GM12872 (cell line): ENCODE results near the gene PRPF39.

ENCODE experiments used
- CTCF ChIP-seq: IDR thresholded peaks from 3 replicates; pipeline ENCODE4 v1.5.1; 2011; ENCODE audit warnings: low read depth, mild to moderate bottlenecking, low read length, moderate library complexity; ENCODE audit not compliant: insufficient read depth

Gene PRPF39

GRCh38 chr14:45048385-45048784 is 35.5 kb upstream of the PRPF39 start:
- TF ChIP-seq CTCF = no peak

- TF ChIP-seq CTCF = no peak
Measured at GRCh38 chr14:45051180-45051579, 32.7 kb upstream of the PRPF39 start.

- no peak for TF ChIP-seq CTCF
Measured at GRCh38 chr14:45051896-45052295, 32.0 kb upstream of the PRPF39 start.

GRCh38 chr14:45057349-45057748 is 26.6 kb upstream of the PRPF39 start:
- TF ChIP-seq CTCF = no peak

GRCh38 chr14:45057881-45058364 is 26.0 kb upstream of the PRPF39 start:
- TF ChIP-seq CTCF = no peak

GRCh38 chr14:45060551-45060950 is 23.4 kb upstream of the PRPF39 start:
- TF ChIP-seq CTCF = no peak

- no peak for TF ChIP-seq CTCF
Measured at GRCh38 chr14:45065540-45065939, 18.4 kb upstream of the PRPF39 start.

- no peak for TF ChIP-seq CTCF
Measured at GRCh38 chr14:45065956-45066355, 18.0 kb upstream of the PRPF39 start.
